ENCODE data around the gene MEOX1. TPM values are rescaled to one million over a fixed set of nuclear protein-coding genes. Genes with fewer than 3 reads are reported as not detected.
"Not testable (repeated sequence)": the region's sequence is repeated elsewhere in the genome, so short reads cannot be mapped to it uniquely, and the experiment has no call there.

MEOX1 gene
- total RNA-seq, 1 experiment from 2014 or later: 1.1 TPM

DNA sequence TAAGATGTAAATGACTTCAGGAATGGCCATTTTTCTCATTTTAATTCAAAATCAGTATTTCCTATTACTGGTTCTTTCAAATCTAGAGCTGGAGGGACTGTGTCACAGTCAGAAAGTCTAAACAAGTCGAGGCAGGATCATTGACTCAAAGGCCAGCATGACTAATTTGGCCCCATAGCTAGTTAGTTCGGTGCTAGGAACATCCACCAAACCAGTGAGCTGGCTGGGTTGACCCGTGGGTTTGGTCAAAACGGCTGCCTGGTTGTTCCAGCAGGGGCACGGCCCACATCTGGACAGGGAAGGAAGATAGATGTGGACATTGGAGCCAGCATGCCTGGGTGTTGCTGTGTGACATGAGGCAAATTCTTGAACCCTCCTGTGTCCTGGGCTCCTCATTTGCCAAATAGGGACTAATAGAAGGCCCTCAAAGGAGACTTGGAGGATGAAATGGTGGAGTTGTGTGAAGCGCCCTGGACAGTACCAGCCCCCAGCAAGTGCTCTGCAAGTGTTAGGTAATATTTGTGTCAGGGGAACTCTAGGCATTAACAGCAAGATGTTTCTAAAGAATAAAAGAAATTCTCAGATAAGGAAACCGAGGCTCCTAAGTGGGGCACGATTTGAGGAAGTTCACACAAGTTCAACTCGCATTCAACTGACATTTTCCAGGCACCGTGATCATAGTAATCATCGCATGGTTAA is 46.2 kb downstream of the MEOX1 start:
- no peaks in the 10 kb centered on the region for H3K36me3 ChIP-seq
- H3K4me3 ChIP-seq: no peak overlapping the region
- peak; percentile 78 for DNase-seq
- H3K27me3 ChIP-seq: no peaks in the 10 kb centered on the region
- no peaks in the 10 kb centered on the region; the same call in 1 of the 2 replicates for H3K9me3 ChIP-seq

DNA sequence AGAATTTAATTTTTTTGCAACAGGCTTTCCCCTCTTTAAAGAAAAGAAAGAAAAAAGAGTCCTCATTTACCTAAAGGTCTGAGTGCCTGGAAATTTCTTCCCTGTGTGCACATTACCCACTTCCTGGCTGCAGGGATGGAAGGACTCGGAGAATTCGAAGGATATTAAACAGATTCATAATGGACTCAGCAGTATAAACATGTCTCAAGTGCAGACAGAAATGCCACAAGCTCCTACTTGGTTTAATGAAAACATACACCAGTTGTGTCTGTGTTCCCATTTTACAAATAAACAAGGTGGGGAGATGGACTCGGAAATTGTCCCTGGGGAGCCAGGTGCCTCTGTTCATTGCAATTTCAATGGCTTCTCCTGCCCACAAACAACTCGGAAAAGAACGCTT is 47.2 kb downstream of the MEOX1 start:
- H3K36me3 ChIP-seq: no peaks in the 10 kb centered on the region
- no peaks in the 10 kb centered on the region for H3K27me3 ChIP-seq
- no peak overlapping the region for H3K4me3 ChIP-seq
- no peak for DNase-seq
- H3K9me3 ChIP-seq: no peaks in the 10 kb centered on the region; the same call in 1 of the 2 replicates

DNA sequence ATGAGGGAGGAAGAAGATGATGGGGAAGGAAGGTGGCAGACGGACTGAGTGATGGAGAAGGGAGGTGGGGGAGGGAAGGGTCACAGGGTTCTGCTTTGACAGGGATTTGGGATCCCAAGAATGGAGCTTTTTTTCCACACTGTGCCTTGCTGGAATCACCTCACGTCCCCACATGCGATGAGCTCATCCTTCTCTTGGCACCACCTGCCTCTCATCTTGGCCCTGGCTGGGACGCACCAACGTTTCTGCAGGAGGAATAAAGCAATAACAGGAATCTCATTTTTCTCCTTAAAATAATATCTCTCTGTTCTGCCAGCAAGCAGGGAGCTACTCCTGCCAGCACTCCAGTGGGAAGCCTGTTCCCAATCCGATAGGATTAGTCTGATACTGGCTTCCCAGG is 47.8 kb downstream of the MEOX1 start:
- DNase-seq: peak; percentile 58
- H3K27me3 ChIP-seq: no peaks in the 10 kb centered on the region
- H3K36me3 ChIP-seq: no peaks in the 10 kb centered on the region
- no peaks in the 10 kb centered on the region; the same call in 1 of the 2 replicates for H3K9me3 ChIP-seq
- H3K4me3 ChIP-seq: no peak overlapping the region

DNA sequence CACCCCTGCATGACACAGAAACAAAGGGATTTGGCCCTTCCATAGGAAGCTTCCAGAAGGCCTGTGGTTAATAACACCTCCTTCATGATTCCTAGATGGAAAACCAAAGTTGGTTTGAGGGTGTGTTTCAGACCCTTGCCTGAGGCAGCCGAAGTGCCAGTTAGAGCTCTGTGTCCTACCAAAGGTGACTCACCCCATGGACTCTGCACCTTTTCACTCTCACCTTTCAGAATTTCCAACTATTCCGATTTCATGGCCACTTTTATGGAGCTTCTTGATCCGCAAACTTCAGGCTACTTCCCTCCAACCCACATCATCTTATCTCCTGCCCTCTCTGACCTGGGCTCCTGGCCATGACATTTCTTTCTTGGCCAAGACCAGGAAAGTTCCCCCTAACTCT is 49.2 kb downstream of the MEOX1 start:
- Histone ChIP-seq H3K36me3 (no peaks in the 10 kb centered on the region), H3K4me3 (no peak overlapping the region), H3K27me3 (no peaks in the 10 kb centered on the region), H3K9me3 (no peaks in the 10 kb centered on the region; the same call in 1 of the 2 replicates)
- DNase-seq: no peak

- no peaks in the 10 kb centered on the region; the same call in 1 of the 2 replicates for H3K9me3 ChIP-seq
- H3K36me3 ChIP-seq: no peaks in the 10 kb centered on the region
- H3K4me3 ChIP-seq: no peak overlapping the region
- no peaks in the 10 kb centered on the region for H3K27me3 ChIP-seq
- no peak for DNase-seq
Observed at GRCh38 chr17:43611230-43611969, 50.3 kb downstream of the MEOX1 start.

DNA sequence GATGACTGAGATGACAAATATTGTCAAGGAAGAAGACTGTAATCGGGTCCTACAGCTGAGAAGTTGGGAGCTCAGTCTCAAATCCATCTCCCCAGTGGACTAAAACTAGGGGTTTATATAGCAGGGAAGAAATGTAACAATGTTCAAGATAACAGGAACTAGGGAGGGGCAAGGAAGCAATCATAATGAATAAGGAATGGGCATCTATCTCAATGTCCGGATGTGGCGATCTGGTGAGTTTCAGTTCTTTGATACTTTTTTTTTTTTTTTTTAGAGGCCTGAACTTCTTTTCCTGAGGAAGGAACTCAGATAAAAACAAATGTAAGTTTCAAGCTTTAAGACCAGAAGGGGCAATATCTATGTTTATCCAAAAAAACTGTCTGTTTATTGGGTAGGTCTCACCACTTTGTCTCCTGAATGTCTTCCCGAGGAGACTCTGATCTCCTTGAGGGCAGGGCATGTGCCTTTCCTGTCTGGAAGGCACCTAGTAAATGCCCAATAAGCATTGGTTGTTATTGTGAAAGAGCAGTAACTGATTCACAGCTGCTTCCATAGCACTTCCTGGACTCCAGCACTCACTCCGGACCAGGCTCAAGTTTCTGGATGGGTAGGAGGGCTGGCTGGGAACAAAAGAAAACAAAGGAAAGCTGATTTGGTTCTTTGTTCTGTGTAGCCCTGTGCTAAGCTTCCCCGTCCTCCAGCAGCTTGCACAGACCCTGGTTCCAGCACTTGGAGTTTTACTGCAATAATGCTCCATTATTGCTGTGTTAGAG is 51.9 kb downstream of the MEOX1 start:
- H3K4me3 ChIP-seq: no peak overlapping the region

GRCh38 chr17:43608313-43608712 is 53.4 kb downstream of the MEOX1 start:
- Histone ChIP-seq H3K27me3 (no peaks in the 10 kb centered on the region), H3K36me3 (no peaks in the 10 kb centered on the region), H3K4me3 (no peak overlapping the region), H3K9me3 (no peaks in the 10 kb centered on the region; the same call in 1 of the 2 replicates)
- DNase-seq: peak; percentile 38

More for the DNA sequence above, 51.9 kb downstream of the MEOX1 start:
- Histone ChIP-seq H3K27me3 (no peaks in the 10 kb centered on the region), H3K9me3 (no peaks in the 10 kb centered on the region; the same call in 1 of the 2 replicates), H3K36me3 (no peaks in the 10 kb centered on the region)
- no peak for DNase-seq

- DNase-seq: no peak
- Histone ChIP-seq H3K9me3 (no peaks in the 10 kb centered on the region), H3K4me3 (no peak overlapping the region), H3K27me3 (no peaks in the 10 kb centered on the region), H3K36me3 (no peaks in the 10 kb centered on the region)
Observed at GRCh38 chr17:43604549-43604948, 57.2 kb downstream of the MEOX1 start.

DNA sequence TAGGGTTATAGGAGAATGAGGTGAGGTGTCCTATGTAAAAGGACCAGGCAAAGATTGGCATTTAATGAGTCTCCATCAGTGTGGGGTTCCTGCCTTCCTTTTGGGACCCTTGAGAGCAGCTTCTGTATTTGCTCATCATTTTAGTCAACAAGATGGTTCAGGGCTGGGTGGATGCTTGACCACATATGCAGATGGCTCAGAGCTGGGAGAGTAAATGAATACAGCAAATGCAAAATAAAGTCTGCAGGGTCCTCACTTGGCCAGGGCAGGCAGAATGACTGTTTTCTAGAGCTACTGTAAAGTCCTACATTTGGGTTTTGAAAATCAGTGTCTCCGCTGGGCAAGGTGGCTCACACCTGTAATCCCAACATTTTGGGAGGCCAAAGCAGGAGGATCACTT is 58.4 kb downstream of the MEOX1 start:
- no peak for DNase-seq
- Histone ChIP-seq H3K4me3 (no peak overlapping the region), H3K27me3 (no peaks in the 10 kb centered on the region), H3K36me3 (no peaks in the 10 kb centered on the region), H3K9me3 (no peaks in the 10 kb centered on the region)

- H3K27me3 ChIP-seq, H3K9me3 ChIP-seq, H3K4me3 ChIP-seq, DNase-seq, H3K36me3 ChIP-seq: not testable (repeated sequence)
Observed at GRCh38 chr17:43602556-43602955, 59.2 kb downstream of the MEOX1 start.

DNA sequence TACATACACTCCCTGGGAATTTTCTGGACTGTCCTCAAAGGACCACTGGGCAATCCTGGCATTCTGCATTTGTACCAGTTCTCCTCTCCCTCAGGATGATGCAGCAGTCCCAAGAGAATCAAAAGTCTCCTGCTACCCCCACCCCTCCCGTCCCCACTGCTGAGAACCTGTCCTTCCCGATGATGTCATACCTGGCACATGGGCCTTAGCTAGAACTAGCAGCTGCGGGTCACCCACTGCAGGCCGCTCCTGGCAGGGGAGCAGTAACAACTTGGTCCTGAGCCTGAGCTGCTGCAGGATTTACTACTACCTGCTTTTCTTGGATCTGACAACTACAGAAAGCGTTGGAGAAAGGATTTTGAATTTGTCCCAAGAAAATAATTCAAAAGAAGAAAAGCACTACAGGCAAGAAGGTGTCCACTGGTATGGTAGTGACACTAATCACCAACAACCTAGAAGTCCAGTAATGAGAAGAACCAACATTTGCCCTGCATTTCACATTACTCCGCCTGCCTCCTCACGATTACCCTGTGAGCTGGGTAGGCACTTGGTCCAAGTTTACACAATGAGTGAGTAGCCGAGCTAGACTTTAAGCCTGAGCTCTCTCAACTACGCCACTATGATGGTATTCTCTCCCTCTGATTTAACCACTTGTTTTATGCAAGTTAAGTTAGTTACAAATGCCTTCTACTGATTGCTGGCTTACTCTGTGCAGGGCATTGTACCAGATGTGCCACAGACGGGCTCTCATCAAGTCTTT is 60.3 kb downstream of the MEOX1 start:
- peak; percentile 96 for DNase-seq
- Histone ChIP-seq H3K9me3 (no peaks in the 10 kb centered on the region), H3K36me3 (no peaks in the 10 kb centered on the region), H3K4me3 (no peak overlapping the region), H3K27me3 (no peaks in the 10 kb centered on the region)

DNA sequence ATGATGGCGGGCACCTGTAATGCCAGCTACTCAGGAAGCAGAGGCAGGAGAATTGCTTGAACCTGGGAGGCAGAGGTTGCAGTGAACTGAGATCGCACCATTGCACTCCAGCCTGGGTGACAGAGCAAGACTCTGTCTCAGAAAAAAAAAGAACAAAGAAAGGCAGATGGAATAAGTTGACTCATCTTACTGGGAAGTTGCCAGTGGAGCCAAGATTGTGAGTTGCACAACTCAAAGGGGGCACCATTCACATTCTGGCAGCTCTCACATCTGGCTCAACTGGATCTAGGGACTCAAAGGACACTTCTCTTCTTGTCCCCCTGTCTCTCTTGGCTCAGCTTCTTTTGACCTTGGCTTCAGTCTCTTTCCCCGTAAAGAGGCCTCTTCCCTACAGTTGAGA is 61.9 kb downstream of the MEOX1 start:
- Histone ChIP-seq H3K4me3 (no peak overlapping the region), H3K36me3 (no peaks in the 10 kb centered on the region)
- DNase-seq: peak; percentile 72

DNA sequence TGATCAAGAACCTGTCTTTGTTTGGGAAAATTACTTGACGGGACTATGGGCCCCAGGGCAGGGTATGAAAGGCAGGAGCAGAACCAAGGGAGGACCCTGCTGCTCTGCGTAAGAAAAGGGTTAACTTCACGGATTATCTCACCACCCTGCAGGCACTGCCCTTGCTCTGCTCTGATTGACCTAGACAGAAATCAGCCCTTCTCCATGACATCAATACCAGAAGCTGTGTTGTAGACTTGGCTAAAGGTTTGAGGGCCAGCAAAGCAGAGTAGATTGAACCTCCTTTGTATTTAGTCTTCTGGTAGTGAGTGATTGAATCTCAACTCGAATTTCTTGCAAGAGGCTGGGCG is 62.7 kb downstream of the MEOX1 start:
- H3K36me3 ChIP-seq: no peaks in the 10 kb centered on the region
- no peak for DNase-seq
- no peak overlapping the region for H3K4me3 ChIP-seq
- no peaks in the 10 kb centered on the region for H3K9me3 ChIP-seq
- H3K27me3 ChIP-seq: no peaks in the 10 kb centered on the region

More for the DNA sequence above, 61.9 kb downstream of the MEOX1 start:
- Histone ChIP-seq H3K27me3 (no peaks in the 10 kb centered on the region), H3K9me3 (no peaks in the 10 kb centered on the region)

DNA sequence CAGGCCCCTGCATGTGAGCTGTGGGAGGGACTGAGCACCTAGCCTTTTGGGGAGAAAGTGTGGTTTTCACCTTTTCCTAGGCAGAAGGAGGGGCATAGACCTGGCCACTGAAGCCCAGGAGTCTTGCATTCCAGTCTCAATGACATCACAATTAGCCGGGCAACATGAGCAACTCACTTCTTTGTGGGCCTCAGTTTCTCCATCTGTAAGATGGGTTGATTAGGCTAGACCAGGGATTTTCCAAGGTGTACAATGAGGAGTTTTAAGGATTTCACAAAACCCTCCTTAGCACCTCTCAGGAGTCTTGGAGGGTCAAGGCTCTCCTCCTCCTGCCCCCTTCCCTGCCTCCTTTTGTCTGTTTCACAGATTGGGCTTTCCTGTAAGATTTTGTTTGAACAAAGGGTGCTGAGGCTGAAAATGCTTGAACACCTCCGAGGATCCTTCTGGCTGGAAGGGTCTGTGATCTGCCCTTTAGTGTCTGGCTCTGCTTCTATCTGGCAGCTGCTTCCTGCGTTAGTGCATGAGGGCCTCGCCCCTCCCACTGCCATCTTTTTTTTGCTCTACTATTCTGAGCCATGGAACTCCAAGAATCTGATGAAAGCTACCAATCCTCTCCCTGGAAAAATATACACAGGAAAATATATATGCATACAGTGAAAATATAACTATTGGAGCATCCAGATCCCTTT is 63.2 kb downstream of the MEOX1 start:
- no peaks in the 10 kb centered on the region for H3K27me3 ChIP-seq
- no peaks in the 10 kb centered on the region for H3K9me3 ChIP-seq
- no peaks in the 10 kb centered on the region for H3K36me3 ChIP-seq
- no peak for DNase-seq
- no peak overlapping the region for H3K4me3 ChIP-seq

GRCh38 chr17:43597624-43598356 is 63.9 kb downstream of the MEOX1 start:
- H3K4me3 ChIP-seq: no peak overlapping the region

More at GRCh38 chr17:43597624-43598356, 63.9 kb downstream of the MEOX1 start:
- DNase-seq: no peak
- Histone ChIP-seq H3K36me3 (no peaks in the 10 kb centered on the region), H3K9me3 (no peaks in the 10 kb centered on the region), H3K27me3 (no peaks in the 10 kb centered on the region)

All from MG63 (cell line).